Measurements from ENCODE around the gene SNURF.
A peak's percentile ranks its signal among the peaks of the same experiment; 100 is the strongest.

SNURF gene

GRCh38 chr15:24940236-24940635 is 14.6 kb upstream of the SNURF start:
- Histone ChIP-seq H3K4me1 (ENCODE audit: control insufficient read depth, insufficient read depth, low read length) (no peaks in the 10 kb centered on the region), H3K9ac (ENCODE audit: low read length) (no peak overlapping the region), H3K27ac (ENCODE audit: low read depth, low read length) (no peak overlapping the region), H3K27me3 (ENCODE audit: control insufficient read depth, insufficient read depth, low read length) (no peaks in the 10 kb centered on the region), H3K9me3 (ENCODE audit: control insufficient read depth, insufficient read depth, low read depth, low read length) (peaks cover 25% of the 10 kb centered on the region; the same call in 1 of the 2 replicates), H3K36me3 (ENCODE audit: control insufficient read depth, insufficient read depth, low read length) (no peaks in the 10 kb centered on the region), H3K4me3 (ENCODE audit: low read depth, low read length) (no peak overlapping the region)

- H3K27me3 ChIP-seq (ENCODE audit: control insufficient read depth, insufficient read depth, low read length): no peaks in the 10 kb centered on the region
- H3K9me3 ChIP-seq (ENCODE audit: control insufficient read depth, insufficient read depth, low read depth, low read length): peaks cover 20% of the 10 kb centered on the region; the same call in 1 of the 2 replicates
- no peak overlapping the region for H3K27ac ChIP-seq (ENCODE audit: low read depth, low read length)
- H3K9ac ChIP-seq (ENCODE audit: low read length): no peak overlapping the region
- H3K4me3 ChIP-seq (ENCODE audit: low read depth, low read length): no peak overlapping the region
- H3K4me1 ChIP-seq (ENCODE audit: control insufficient read depth, insufficient read depth, low read length): no peaks in the 10 kb centered on the region
- no peaks in the 10 kb centered on the region for H3K36me3 ChIP-seq (ENCODE audit: control insufficient read depth, insufficient read depth, low read length)
These were observed 11.4 kb upstream of the SNURF start for GRCh38 chr15:24943361-24943760.

GRCh38 chr15:24944954-24945353 is 9.8 kb upstream of the SNURF start:
- peaks cover 17% of the 10 kb centered on the region; the same call in 1 of the 2 replicates for H3K9me3 ChIP-seq (ENCODE audit: control insufficient read depth, insufficient read depth, low read depth, low read length)
- H3K27ac ChIP-seq (ENCODE audit: low read depth, low read length): no peak overlapping the region
- no peak overlapping the region for H3K4me3 ChIP-seq (ENCODE audit: low read depth, low read length)
- H3K27me3 ChIP-seq (ENCODE audit: control insufficient read depth, insufficient read depth, low read length): no peaks in the 10 kb centered on the region
- no peaks in the 10 kb centered on the region for H3K36me3 ChIP-seq (ENCODE audit: control insufficient read depth, insufficient read depth, low read length)
- H3K9ac ChIP-seq (ENCODE audit: low read length): no peak overlapping the region
- H3K4me1 ChIP-seq (ENCODE audit: control insufficient read depth, insufficient read depth, low read length): no peaks in the 10 kb centered on the region

- H3K27me3 ChIP-seq (ENCODE audit: control insufficient read depth, insufficient read depth, low read length): no peaks in the 10 kb centered on the region
- H3K4me3 ChIP-seq (ENCODE audit: low read depth, low read length): no peak overlapping the region
- no peaks in the 10 kb centered on the region for H3K36me3 ChIP-seq (ENCODE audit: control insufficient read depth, insufficient read depth, low read length)
- H3K9me3 ChIP-seq (ENCODE audit: control insufficient read depth, insufficient read depth, low read depth, low read length): peaks cover 17% of the 10 kb centered on the region; the same call in 1 of the 2 replicates
- no peak overlapping the region for H3K27ac ChIP-seq (ENCODE audit: low read depth, low read length)
- no peaks in the 10 kb centered on the region for H3K4me1 ChIP-seq (ENCODE audit: control insufficient read depth, insufficient read depth, low read length)
- no peak overlapping the region for H3K9ac ChIP-seq (ENCODE audit: low read length)
These were observed 9.1 kb upstream of the SNURF start for GRCh38 chr15:24945711-24946110.

- Histone ChIP-seq H3K27me3 (ENCODE audit: control insufficient read depth, insufficient read depth, low read length) (no peaks in the 10 kb centered on the region), H3K4me3 (ENCODE audit: low read depth, low read length) (no peak overlapping the region), H3K9me3 (ENCODE audit: control insufficient read depth, insufficient read depth, low read depth, low read length) (peaks cover 7% of the 10 kb centered on the region; the same call in 1 of the 2 replicates), H3K4me1 (ENCODE audit: control insufficient read depth, insufficient read depth, low read length) (peaks cover 12% of the 10 kb centered on the region), H3K9ac (ENCODE audit: low read length) (no peak overlapping the region), H3K27ac (ENCODE audit: low read depth, low read length) (no peak overlapping the region), H3K36me3 (ENCODE audit: control insufficient read depth, insufficient read depth, low read length) (no peaks in the 10 kb centered on the region)
These were observed 6.3 kb upstream of the SNURF start for GRCh38 chr15:24948495-24948894.

GRCh38 chr15:24955531-24955921 is 739 bp downstream of the SNURF start:
- Histone ChIP-seq H3K9me3 (ENCODE audit: control insufficient read depth, insufficient read depth, low read depth, low read length) (peaks cover 10% of the 10 kb centered on the region; the same call in 1 of the 2 replicates), H3K4me3 (ENCODE audit: low read depth, low read length) (peak overlapping the region; percentile 82), H3K27ac (ENCODE audit: low read depth, low read length) (peak overlapping the region; percentile 89; the same call in 1 of the 2 replicates), H3K9ac (ENCODE audit: low read length) (peak overlapping the region; percentile 99), H3K36me3 (ENCODE audit: control insufficient read depth, insufficient read depth, low read length) (peaks cover 28% of the 10 kb centered on the region), H3K27me3 (ENCODE audit: control insufficient read depth, insufficient read depth, low read length) (no peaks in the 10 kb centered on the region), H3K4me1 (ENCODE audit: control insufficient read depth, insufficient read depth, low read length) (peaks cover 22% of the 10 kb centered on the region)

GRCh38 chr15:24956111-24956838 is 1.5 kb downstream of the SNURF start:
- Histone ChIP-seq H3K9me3 (ENCODE audit: control insufficient read depth, insufficient read depth, low read depth, low read length) (peaks cover 10% of the 10 kb centered on the region; the same call in 1 of the 2 replicates), H3K27me3 (ENCODE audit: control insufficient read depth, insufficient read depth, low read length) (no peaks in the 10 kb centered on the region), H3K36me3 (ENCODE audit: control insufficient read depth, insufficient read depth, low read length) (peaks cover 34% of the 10 kb centered on the region), H3K27ac (ENCODE audit: low read depth, low read length) (peak overlapping the region; percentile 89; the same call in 1 of the 2 replicates), H3K4me3 (ENCODE audit: low read depth, low read length) (peak overlapping the region; percentile 82), H3K4me1 (ENCODE audit: control insufficient read depth, insufficient read depth, low read length) (peaks cover 22% of the 10 kb centered on the region), H3K9ac (ENCODE audit: low read length) (peak overlapping the region; percentile 99)

- H3K27me3 ChIP-seq (ENCODE audit: control insufficient read depth, insufficient read depth, low read length): no peaks in the 10 kb centered on the region
- H3K4me1 ChIP-seq (ENCODE audit: control insufficient read depth, insufficient read depth, low read length): peaks cover 11% of the 10 kb centered on the region; the same call in 1 of the 2 replicates
- peak overlapping the region; percentile 39; the same call in 1 of the 2 replicates for H3K27ac ChIP-seq (ENCODE audit: low read depth, low read length)
- peaks cover 46% of the 10 kb centered on the region for H3K36me3 ChIP-seq (ENCODE audit: control insufficient read depth, insufficient read depth, low read length)
- peaks cover 10% of the 10 kb centered on the region; the same call in 1 of the 2 replicates for H3K9me3 ChIP-seq (ENCODE audit: control insufficient read depth, insufficient read depth, low read depth, low read length)
- peak overlapping the region; percentile 82 for H3K4me3 ChIP-seq (ENCODE audit: low read depth, low read length)
- H3K9ac ChIP-seq (ENCODE audit: low read length): peak overlapping the region; percentile 54
These were observed 2.9 kb downstream of the SNURF start for GRCh38 chr15:24957691-24958090.

GRCh38 chr15:24961967-24962366 is 7.2 kb downstream of the SNURF start:
- H3K36me3 ChIP-seq (ENCODE audit: control insufficient read depth, insufficient read depth, low read length): peaks cover 82% of the 10 kb centered on the region
- 0 out of 2 replicates have a peak, but pooled peaks cover 8% of the 10 kb centered on the region for H3K4me1 ChIP-seq (ENCODE audit: control insufficient read depth, insufficient read depth, low read length)

GRCh38 chr15:24962880-24963279 is 8.1 kb downstream of the SNURF start:
- Histone ChIP-seq H3K4me1 (ENCODE audit: control insufficient read depth, insufficient read depth, low read length) (0 out of 2 replicates have a peak, but pooled peaks cover 8% of the 10 kb centered on the region), H3K27ac (ENCODE audit: low read depth, low read length) (no peak overlapping the region), H3K9me3 (ENCODE audit: control insufficient read depth, insufficient read depth, low read depth, low read length) (peaks cover 16% of the 10 kb centered on the region; the same call in 1 of the 2 replicates), H3K4me3 (ENCODE audit: low read depth, low read length) (no peak overlapping the region), H3K36me3 (ENCODE audit: control insufficient read depth, insufficient read depth, low read length) (peaks cover 90% of the 10 kb centered on the region), H3K9ac (ENCODE audit: low read length) (no peak overlapping the region), H3K27me3 (ENCODE audit: control insufficient read depth, insufficient read depth, low read length) (no peaks in the 10 kb centered on the region)

More at GRCh38 chr15:24961967-24962366, 7.2 kb downstream of the SNURF start:
- Histone ChIP-seq H3K4me3 (ENCODE audit: low read depth, low read length) (no peak overlapping the region), H3K27me3 (ENCODE audit: control insufficient read depth, insufficient read depth, low read length) (no peaks in the 10 kb centered on the region), H3K27ac (ENCODE audit: low read depth, low read length) (no peak overlapping the region), H3K9me3 (ENCODE audit: control insufficient read depth, insufficient read depth, low read depth, low read length) (peaks cover 16% of the 10 kb centered on the region; the same call in 1 of the 2 replicates), H3K9ac (ENCODE audit: low read length) (no peak overlapping the region)
